Thyroid gland (tissue), 4 donors: ENCODE measurements around the gene STKLD1.

ENCODE experiments used
- CTCF ChIP-seq, 6 experiments: fragments of 200-600 bp in 3 of 6; fragments of 450-650 bp in 3 of 6; sonication (generic) in 3 of 6; IDR thresholded peaks; one replicate each; pipeline ENCODE4 v1.5.1; 2016 to 2019; ENCODE audit warnings: antibody characterized with exemption in 6 of 6, mild to moderate bottlenecking in 2 of 6, inconsistent platforms in 1 of 6, moderate library complexity in 1 of 6
- POLR2A ChIP-seq, 2 donors: fragments of 450-650 bp; IDR thresholded peaks; one replicate each; pipeline ENCODE4 v1.6.1; 2017; ENCODE audit warnings: antibody characterized with exemption in 2 of 2, mild to moderate bottlenecking in 2 of 2, moderate library complexity in 1 of 2

- TF ChIP-seq POLR2A (IDR thresholded peaks at IDR 0.05) (no peak), CTCF (IDR thresholded peaks at IDR 0.05) (peak in 1 of 6 experiments; percentile 8)
Observed at GRCh38 chr9:133359399-133360175, 16.6 kb upstream of the STKLD1 start.
